GM12878 (cell line): ENCODE data around the gene THADA. TPM values are rescaled to one million over a fixed set of nuclear protein-coding genes. Genes with fewer than 3 reads are reported as not detected.
A peak's percentile ranks its signal among the peaks of the same experiment; 100 is the strongest.

Experiments used
- ATAC-seq: fragments of 200-7000 bp; cut with Tn5 transposase; 3 replicates; pipeline ENCODE4 v1.9.1; 2020; ENCODE audit warnings: mild to moderate bottlenecking, moderate library complexity
- BruUV-seq: library from RNA; stranded (reverse); fragments of 400-500 nt; replicated peaks from 2 replicates; lab custom pipeline; 2021; lab: Mats Ljungman, UMichigan
- CTCF ChIA-PET: fragments of 300-600 bp; sonication (Branson Sonifier 250); formaldehyde crosslinking; extraction: SDS; loops from one replicate; lab custom pipeline; 2021; ENCODE audit warnings: inconsistent platforms; lab: Yijun Ruan, JAX
- POLR2A ChIA-PET: fragments of 350-600 bp; formaldehyde crosslinking; extraction: SDS; loops from one replicate; lab custom pipeline; 2021; ENCODE audit warnings: inconsistent platforms; lab: Charles Lee
- RAD21 ChIA-PET: fragments of 300-600 bp; sonication (Branson Sonifier 250); formaldehyde crosslinking; loops from one replicate; lab custom pipeline; 2023; ENCODE audit warnings: antibody characterized with exemption; ENCODE audit not compliant: unreplicated experiment; lab: Charles Lee
- SMC1A ChIA-PET: fragments of 300-600 bp; sonication (Branson Sonifier 250); formaldehyde crosslinking; loops from one replicate; lab custom pipeline; 2023; ENCODE audit not compliant: unreplicated experiment, uncharacterized antibody; lab: Charles Lee
- DNase-seq: peaks from one replicate; pipeline ENCODE4 v3.0.0-alpha.2; 2011; ENCODE audit warnings: low read depth, low spot score
- FAIRE-seq: peaks from 3 replicates; lab custom pipeline; 2011; peaks lifted over from hg19 to GRCh38; lab: Jason Lieb, UNC
- H2AFZ ChIP-seq: 2 replicates; pipeline ENCODE4 v1.6.0; 2011; ENCODE audit warnings: low read depth, low read length, control low read depth; ENCODE audit not compliant: control insufficient read depth
- H3K27ac ChIP-seq: 2 replicates; pipeline ENCODE4 v1.5.1; 2011; ENCODE audit warnings: control low read depth; ENCODE audit not compliant: control insufficient read depth, insufficient read depth
- H3K27me3 ChIP-seq, 2 experiments: replicated peaks in 1 of 2; 2 replicates each; pipeline versions ENCODE4 v1.6.0 to v1.6.1; 2011; ENCODE audit warnings: low read length in 1 of 2; ENCODE audit not compliant: control insufficient read depth in 2 of 2, insufficient read depth in 2 of 2
- H3K36me3 ChIP-seq, 2 experiments: 2 replicates each; pipeline ENCODE4 v1.5.1; 2011; ENCODE audit warnings: low read length in 1 of 2; ENCODE audit not compliant: control insufficient read depth in 2 of 2, insufficient read depth in 2 of 2
- H3K4me1 ChIP-seq: 2 replicates; pipeline ENCODE4 v1.6.1; 2011; ENCODE audit warnings: mild to moderate bottlenecking, low read length, moderate library complexity, mixed read lengths; ENCODE audit not compliant: control insufficient read depth, insufficient read depth
- H3K4me2 ChIP-seq: 2 replicates; pipeline ENCODE4 v1.6.0; 2011; ENCODE audit warnings: control low read depth; ENCODE audit not compliant: control insufficient read depth, insufficient read depth
- H3K4me3 ChIP-seq: fragments of 200-600 bp; sonication (generic); 2 replicates; pipeline ENCODE4 v1.5.1; 2016
- H3K79me2 ChIP-seq: 2 replicates; pipeline ENCODE4 v1.6.0; 2011; ENCODE audit warnings: low read length; ENCODE audit not compliant: control insufficient read depth, insufficient read depth
- H3K9ac ChIP-seq: 2 replicates; pipeline ENCODE4 v1.8.0; 2011; ENCODE audit warnings: low read length, control low read depth, mixed read lengths; ENCODE audit not compliant: control insufficient read depth, insufficient read depth
- H3K9me3 ChIP-seq: replicated peaks from 3 replicates; pipeline ENCODE4 v1.5.1; 2011; ENCODE audit warnings: mild to moderate bottlenecking, low read length; ENCODE audit not compliant: control insufficient read depth, insufficient read depth
- H4K20me1 ChIP-seq: 2 replicates; pipeline ENCODE4 v1.6.0; 2011; ENCODE audit not compliant: control insufficient read depth, insufficient read depth
- EED ChIP-seq: sonication (generic); IDR thresholded peaks from 2 replicates; pipeline ENCODE4 v1.6.1; 2016; ENCODE audit warnings: antibody characterized with exemption, low read depth
- POLR2AphosphoS5 ChIP-seq: IDR thresholded peaks from 2 replicates; pipeline ENCODE4 v1.6.1; 2011; ENCODE audit warnings: mild to moderate bottlenecking, low read length, inconsistent platforms
- TCF7 ChIP-seq: IDR thresholded peaks from 2 replicates; pipeline ENCODE4 v1.6.1; 2014; ENCODE audit warnings: antibody characterized with exemption, borderline replicate concordance
- WGBS: methylation state at CpG from one replicate; pipeline ENCODE4 v1.1.6; 2016; ENCODE audit warnings: low lambda C conversion rate; ENCODE audit not compliant: insufficient replicate concordance, insufficient coverage; ENCODE audit errors: missing lambda C conversion rate; 5-methylcytosine and 5-hydroxymethylcytosine counted together
- in situ Hi-C: fragments of 300-500 bp; cut with MboI; formaldehyde crosslinking; loops from 9 replicates; pipeline ENCODE4 v1.14.3; 2018; ENCODE audit warnings: mixed read lengths
- intact Hi-C: fragments of 100-400 bp; cut with micrococcal nuclease; formaldehyde crosslinking; loops from one replicate; pipeline ENCODE4 v1.14.2; 2022; ENCODE audit not compliant: unreplicated experiment
- polyA plus RNA-seq, 11 experiments: library from polyadenylated mRNA; depleted of rRNA in 4 of 11; unstranded in 6 of 11; stranded (reverse) in 5 of 11; fragments of >200 nt; fragmentation: Nextera tagmentation in 4 of 11; fragmentation: Illumina TruSeq in 1 of 11; extraction: Ambion mirVana in 4 of 11; extraction: Trizol in 1 of 11; gene quantifications; 1 replicate in 1 of 11; 2 replicates in 10 of 11; pipeline versions ENCODE4 v1.2.1 to v1.2.3, GENCODE V29; 2011 to 2016; ENCODE audit warnings: inconsistent platforms in 2 of 11, missing spikeins in 2 of 11, low read depth in 1 of 11
- total RNA-seq, 4 experiments: library from RNA; depleted of rRNA in 3 of 4; stranded (reverse); fragments of >200 nt in 3 of 4; fragmentation: Illumina TruSeq in 1 of 4; extraction: Trizol in 1 of 4; gene quantifications; 2 replicates each; pipeline versions ENCODE4 v1.2.1 to v1.2.3, GENCODE V29; 2013 to 2021

Gene THADA
- total and polyA plus RNA-seq, 10 of the 15 experiments (the other 5 are each of a cell fraction or from before 2014, with no cell fraction given): 14.6 to 33.2 (median 23.2) TPM

DNA sequence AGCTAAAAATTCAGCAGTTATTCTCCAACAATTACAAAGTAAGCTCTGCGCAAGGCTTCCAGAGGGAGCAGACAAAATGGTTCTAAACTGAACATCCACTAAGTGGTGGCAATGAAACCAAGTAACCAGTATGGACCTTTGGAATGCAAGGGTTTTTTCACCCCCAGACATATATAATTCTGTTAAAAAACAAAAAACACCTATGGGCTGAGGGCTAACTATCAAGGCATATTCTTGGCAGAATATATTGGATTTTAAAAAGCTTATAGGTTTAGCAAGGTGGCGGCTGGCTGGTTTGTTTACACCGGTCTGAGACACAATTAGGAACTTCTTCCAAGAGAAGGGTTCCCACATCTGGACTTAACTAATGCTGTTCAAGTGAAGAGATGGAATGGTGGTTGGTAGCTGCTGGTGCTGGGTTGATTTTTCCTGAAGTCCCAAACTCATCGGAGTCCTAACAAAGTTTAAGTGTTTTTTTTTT lies 372.3 kb downstream of the THADA start:
- Histone ChIP-seq H3K79me2 (peaks cover 75% of the 10 kb centered on the region), H3K4me1 (peaks cover 30% of the 10 kb centered on the region), H3K4me3 (peak overlapping the region; percentile 81), H3K9me3 (no peaks in the 10 kb centered on the region), H3K36me3 (no peaks in the 10 kb centered on the region; a peak in 3 of 4 replicates), H2AFZ (no peak overlapping the region), H4K20me1 (no peaks in the 10 kb centered on the region), H3K27me3 (no peaks in the 10 kb centered on the region), H3K4me2 (peak overlapping the region; percentile 99), H3K27ac (peak overlapping the region; percentile 97), H3K9ac (peak overlapping the region; percentile 82)
- DNase-seq (no peak), FAIRE-seq (no peak), ATAC-seq (no peak)
- no TSS peak for BruUV-seq
- peak; percentile 38; the same call in 1 of the 2 replicates for TF ChIP-seq TCF7
- TF ChIP-seq EED: no peak
- peak; percentile 29; the same call in 1 of the 2 replicates for TF ChIP-seq POLR2AphosphoS5
- ChIA-PET CTCF (interaction anchor here (0.8 to 6.3 kb wide), 12 partner anchors 10 to 276 kb away, joined by 3 to 69 read pairs (median 5); no protein-coding TSS in a partner anchor), POLR2A (interaction anchor here (0.6 to 2.9 kb wide), 9 partner anchors 17 to 965 kb away, joined by 3 to 17 read pairs (median 3); no protein-coding TSS in a partner anchor), SMC1A (interaction anchor here (0.9 to 11.4 kb wide), 12 partner anchors 24 to 364 kb away, joined by 3 to 147 read pairs (median 5); no protein-coding TSS in a partner anchor), RAD21 (interaction anchor here (0.8 to 6.8 kb wide), 16 partner anchors 13 to 261 kb away, joined by 3 to 151 read pairs (median 5); no protein-coding TSS in a partner anchor)
- in situ Hi-C loops (no loop called here), intact Hi-C loops (loop anchor here (10.0 kb wide), 2 partner anchors 341 to 369 kb away; no protein-coding TSS in a partner anchor)
- WGBS: 16% methylated on average over 4 of the region's 4 CpGs
